GM21825 (cell line): ENCODE data around the gene PTF1A.

Source experiments
- ATAC-seq: cut with Tn5 transposase; IDR thresholded peaks from one replicate; pipeline ENCODE4 v1.9.1; 2021; ENCODE audit warnings: mild to moderate bottlenecking, moderate library complexity; ENCODE audit not compliant: unreplicated experiment

PTF1A gene

DNA sequence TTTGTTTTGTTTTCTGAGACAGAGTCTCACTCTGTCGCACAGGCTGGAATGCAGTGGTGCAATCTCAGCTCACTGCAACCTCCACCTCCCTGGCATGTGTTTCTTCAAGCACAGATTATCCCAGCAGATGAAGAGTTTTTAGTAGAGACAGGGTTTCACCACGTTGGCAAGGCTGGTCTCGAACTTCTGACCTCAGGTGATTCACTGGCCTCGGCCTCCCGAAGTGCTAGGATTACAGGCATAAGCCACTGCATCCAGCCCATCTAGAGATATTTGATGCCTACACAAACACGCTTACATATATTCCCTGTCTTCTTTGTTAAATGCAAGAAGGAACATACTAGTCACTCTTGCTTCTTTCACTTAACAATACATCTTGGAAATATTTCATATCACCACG is 5.9 kb upstream of the PTF1A start:
- no peak for ATAC-seq

DNA sequence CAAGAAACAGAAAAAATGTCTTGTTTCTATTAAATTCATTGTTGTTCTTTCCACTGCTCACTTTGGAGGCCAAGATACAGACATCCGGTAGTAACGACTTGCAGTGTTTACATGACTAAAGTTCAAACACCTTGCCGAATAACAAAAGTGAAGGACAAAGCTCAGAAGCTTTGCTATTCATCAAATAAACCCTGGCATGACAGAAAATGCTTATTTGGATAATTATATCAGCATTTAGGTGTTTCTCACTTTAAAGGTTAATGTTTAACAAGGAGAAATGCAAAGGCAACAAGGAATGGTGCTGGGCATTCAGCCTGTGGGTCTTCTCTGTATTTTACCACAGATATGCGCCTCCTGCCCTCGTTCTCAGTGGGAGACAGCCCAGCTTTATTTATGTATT is 5.4 kb upstream of the PTF1A start:
- ATAC-seq = no peak

DNA sequence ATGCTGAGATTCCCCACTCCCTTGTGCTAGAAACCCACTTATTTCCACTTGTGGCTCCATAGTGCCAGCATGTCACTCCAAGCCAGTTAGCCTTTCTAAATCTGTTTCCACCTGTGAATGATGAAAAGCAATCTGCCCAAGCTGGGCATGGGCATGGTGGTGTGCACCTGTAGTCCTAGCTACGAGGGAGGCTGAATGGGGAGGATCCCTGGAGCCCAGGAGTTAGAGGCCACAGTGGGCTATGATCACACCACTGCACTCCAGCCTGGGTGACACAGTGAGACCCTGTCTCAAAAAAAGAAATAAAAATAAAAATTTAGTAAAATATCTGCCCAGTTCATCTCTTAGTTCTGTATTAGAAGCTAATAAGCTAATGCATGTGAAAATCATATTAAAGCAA is 5.0 kb upstream of the PTF1A start:
- no peak for ATAC-seq

DNA sequence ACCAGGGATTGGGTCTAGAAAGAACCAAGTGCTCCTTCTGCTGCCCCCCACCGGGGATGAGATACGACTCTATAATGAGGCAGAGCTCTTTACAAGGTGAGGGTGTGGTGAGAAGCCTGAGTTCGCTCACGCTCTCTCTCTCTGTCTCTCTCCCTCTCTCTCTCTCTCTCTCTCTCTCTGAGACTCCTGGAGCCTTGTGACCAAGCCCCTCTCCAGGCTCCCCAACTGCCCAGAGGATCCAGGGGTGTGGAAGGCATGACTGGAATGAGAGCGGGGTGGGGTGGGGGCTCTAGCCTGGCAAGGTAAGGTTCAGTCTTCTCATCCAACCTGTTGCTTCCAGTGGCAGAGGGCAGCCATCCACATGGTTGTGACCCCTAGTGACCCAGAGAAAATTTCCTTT is 3.1 kb upstream of the PTF1A start:
- ATAC-seq = no peak

DNA sequence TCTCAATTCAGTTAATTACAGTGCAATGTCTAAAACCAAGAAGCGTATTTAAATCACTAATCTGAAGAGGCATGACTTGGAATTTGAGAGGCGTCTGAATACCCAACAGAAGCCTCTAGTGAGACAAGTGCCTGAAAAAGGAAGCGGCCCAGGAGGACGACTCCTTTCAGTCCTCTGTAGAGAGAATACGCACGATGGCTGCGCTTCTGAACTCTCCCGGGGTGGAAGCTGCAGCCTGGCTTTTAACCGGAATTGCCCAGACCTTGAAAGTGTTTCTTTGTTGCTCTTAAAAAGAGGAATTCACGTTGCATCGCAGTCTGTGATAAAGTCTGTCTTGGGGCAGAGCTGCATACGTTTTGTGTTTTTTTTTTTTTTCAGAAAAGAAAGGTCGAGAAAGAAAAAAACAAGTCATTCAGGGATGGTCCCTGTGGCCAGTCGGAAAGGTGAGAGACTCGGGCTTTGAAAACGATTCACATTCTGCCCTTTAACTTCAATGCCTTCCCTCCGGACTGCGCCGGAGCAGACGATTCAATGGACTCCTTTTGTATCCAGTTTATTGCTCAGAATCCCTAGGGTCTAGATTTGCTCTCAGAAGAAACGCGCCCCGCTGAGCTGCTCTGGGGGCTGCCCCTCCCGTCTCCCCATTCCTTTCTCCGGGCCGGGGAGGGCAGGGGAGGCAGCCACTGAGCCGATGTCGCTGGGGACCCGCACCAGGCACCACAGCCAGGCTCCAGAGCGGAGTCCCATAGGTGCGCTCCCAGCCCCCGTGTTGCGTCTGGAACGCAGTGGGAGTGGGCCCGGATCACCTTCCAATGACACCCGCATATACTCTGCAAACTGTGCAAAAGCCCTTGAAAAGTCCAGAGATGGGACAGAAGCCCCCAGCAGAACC is 994 bp upstream of the PTF1A start:
- no peak for ATAC-seq

DNA sequence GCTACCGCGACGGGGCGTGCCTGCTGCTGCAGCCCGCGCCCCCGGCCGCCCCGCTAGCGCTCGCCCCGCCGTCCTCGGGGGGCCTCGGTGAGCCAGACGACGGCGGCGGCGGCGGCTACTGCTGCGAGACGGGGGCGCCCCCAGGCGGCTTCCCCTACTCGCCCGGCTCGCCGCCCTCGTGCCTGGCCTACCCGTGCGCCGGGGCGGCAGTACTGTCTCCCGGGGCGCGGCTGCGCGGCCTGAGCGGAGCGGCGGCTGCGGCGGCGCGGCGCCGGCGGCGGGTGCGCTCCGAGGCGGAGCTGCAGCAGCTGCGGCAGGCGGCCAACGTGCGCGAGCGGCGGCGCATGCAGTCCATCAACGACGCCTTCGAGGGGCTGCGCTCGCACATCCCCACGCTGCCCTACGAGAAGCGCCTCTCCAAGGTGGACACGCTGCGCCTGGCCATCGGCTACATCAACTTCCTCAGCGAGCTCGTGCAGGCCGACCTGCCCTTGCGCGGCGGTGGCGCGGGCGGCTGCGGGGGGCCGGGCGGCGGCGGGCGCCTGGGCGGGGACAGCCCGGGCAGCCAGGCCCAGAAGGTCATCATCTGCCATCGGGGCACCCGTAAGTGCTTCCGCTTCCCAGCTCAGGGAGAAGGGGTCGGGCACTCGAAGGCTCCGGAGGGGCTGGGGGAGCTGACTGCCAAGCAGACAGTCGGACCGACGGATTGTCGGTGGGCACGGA is 761 bp downstream of the PTF1A start:
- no peak for ATAC-seq

DNA sequence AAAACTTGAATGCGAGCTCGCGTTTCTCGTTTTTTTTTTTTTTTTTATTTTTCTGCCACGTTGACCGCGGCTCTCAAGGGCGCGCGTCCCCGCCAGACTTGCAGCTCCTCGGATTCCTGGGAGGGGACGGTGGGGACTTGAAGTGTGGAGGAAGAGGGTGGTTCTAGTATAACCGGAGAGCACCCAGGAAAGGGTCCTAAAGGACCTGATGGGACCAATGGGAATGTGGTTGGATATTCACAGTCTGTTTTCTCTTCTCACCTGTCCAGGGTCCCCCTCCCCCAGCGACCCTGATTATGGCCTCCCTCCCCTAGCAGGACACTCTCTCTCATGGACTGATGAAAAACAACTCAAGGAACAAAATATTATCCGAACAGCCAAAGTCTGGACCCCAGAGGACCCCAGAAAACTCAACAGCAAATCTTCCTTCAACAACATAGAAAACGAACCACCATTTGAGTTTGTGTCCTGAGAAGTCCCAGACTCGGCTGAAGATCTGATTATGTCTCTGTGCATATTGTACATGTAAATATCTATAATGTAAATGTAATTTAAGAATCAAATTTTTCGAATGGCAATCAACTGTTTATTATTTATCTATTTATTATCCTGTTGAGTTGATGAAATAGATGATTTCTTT is 1.4 kb downstream of the PTF1A start:
- no peak for ATAC-seq

DNA sequence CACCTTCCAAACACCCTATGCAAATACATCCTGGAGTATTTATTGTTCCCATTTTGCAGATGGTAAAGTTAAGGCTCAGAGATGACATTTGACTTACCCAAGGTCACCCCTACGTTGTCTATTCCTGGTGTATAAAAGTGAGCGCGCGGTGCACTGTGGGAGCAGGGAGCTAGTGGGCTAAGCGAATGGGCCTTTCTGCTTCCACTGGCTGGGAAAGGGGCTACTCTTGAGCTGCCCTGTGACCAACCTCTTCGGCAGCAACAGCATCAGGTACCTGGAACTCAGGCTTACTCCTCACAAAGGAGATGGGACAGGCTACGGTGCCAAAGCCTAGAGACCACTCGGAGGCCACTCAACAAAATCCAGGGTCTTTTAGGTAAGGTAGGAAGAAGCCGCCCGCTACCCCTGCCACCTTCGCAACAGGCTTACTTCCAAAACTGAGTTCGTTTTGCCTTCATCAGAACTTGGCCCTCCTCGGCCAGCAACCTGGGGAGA is 2.4 kb downstream of the PTF1A start:
- ATAC-seq = no peak

DNA sequence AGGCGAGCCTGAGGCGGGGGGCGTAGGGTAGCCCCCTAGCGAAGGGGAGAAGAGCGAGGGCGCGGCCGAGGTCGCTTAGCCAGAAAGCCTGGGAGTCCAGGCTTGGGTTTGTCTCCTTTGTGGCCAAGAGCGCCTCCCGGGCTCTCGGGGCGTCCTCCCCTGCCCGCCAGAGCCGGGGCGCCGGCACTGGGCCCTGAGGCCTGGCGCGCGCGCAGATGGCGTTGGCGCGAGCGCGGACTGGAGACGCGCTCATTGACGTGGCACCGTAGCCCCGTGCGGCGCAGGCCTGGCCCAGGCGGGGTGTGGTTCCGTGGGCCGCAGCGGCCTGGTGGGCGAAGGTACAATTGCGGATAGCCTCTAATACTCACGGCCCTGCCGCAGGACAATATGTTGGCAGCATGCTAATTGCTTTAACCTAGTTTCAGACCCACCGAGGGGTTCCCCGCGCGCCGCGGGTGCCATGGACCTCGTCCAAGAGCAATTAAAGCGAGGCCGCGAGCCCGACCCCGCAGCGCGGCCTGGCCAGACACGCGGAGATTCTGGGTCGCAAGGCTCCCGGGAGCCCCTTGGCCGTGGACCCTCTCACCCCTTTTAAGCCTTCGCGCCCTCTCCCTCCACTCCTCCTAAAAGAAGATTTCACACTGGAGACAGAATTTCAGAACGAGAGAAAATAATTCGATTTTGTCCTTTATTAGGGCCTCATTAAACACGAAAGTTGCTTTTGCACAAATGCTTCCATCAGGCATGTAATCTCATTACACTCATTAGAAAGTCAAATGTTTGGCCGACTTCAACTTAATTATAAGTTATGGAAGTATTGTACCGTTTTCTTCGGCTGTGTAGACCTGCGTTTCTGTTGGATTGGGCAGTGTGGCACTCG is 3.1 kb downstream of the PTF1A start:
- no peak for ATAC-seq

DNA sequence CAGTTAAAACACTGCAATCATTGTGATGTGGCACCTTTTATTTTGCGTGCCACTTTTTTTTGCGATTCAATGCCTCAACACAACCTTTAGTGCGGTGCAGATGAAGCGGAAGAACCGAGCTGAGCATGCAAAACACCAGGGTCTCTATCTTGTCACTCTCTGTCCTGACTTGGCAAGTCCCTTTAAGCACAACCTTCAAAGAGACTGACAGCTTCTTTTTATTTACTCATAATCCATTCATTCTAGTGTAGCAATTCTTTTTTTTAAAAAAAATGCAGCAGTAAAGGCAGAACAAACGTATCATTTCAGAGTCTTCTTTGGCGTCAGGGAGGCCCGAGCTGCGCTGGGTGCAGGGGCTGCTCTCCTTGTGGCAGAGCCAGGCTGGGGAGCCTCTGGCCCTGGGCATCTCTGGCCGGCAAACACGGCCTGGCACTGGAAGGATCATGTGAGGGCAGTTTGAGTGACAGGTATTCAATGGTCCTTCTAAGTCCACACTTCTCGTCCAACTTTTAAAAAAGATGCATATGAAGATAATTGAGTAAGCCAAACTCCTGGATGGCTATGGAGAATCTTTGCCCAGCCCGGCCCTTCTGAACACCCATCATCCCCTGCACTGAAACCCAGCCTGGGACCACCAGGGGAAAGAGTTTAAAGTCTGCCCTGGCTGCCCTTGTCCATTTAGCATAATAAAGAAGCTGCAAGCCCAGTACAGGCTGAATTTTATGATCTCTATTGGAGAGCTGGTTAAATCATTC is 3.9 kb downstream of the PTF1A start:
- no peak for ATAC-seq

DNA sequence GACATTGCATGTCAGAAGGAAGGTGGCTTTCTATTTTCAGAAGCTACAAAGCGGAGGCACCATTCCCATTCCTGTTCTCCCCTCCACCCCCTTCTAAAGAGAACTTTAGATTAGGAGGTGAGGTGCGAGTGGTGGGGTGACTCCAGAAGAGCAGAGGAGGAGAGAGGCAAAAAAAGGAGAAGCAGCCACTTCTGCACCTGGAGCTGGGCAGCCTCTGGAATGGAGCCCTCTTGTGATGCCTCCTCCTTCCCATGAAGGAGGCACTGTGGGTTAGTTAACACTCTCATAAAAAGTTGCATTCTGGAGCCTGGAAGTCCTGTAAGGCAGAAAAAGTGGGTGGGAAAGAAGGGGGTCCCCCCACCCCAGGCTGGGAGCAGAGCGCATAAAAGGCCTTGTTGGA is 4.8 kb downstream of the PTF1A start:
- ATAC-seq = no peak

DNA sequence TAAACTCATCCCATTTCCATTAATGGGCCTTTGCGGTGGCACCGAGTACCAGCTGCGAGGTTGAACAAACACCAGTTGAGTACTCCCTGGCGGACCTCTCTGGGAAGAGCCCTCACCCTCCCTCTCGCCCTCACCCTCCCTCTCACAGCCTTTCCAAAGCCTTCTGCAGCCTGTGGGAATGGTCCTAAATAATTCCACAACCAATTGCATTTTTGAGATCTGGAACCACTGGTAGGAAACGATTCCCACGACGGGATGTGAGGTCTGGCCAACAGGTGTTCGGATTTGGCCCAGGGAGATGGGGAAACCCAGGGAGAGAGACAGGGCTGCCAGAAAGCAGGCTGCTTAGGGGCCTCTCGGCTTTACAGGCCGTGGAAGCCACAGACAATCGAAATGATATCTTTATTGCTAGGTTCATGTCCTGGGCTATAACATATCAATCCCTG is 5.3 kb downstream of the PTF1A start:
- ATAC-seq = no peak

DNA sequence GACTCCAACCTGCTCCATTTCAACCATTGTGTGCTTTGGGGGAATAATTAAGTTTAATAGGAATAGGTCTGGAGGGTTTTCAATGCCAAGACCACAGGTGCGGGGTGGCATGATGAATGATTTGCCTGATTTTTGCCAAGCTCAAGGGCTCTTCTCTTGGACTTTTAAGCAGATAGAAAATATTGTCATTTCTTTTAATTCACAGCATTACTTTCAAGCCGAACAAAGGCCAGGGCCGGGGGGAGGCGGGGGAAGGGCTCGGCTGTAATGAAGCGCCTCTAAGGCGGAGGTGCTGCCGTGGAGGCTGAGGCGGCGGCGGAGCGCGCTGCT is 6.5 kb downstream of the PTF1A start:
- no peak for ATAC-seq

DNA sequence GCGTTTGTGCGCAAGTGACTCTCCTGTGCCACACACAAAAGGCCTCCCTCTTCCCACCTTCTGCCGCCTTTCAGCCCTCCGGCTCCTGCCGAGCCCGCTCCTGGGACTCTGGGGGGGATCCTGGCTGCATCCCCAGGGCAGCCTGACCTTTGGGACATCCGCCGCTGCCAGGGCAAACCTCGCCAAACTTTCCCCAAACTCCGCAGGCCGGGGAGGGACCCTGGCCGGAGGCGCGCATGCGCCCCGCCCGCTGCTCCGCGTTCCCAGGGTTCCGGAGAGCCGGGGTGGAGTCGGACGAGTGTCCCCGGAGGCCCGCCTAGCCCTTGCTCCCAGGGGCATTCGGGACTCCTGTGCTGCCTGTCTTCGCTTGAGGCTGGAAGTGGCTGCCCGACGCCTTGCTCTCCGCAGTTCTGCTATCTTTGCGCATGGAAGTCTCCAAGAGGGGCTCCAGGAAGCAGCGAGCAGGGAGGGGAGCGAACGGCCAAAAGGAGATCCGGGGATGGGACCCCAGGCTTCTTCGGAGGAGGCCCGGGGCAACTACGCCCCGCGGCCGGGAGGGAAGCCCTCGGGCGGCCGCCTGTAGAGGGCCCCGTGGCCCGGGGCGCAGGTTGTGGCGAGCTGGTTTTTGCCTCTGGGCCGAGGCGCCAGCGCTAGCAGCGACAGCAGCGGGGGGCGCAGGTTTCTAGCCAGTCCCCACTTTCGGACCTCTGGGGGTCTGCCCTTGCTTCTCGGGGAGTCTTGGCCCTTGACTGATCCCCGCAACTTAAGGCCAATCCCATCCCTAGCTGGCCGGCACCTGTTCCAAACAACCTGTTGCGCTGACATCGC is 7.0 kb downstream of the PTF1A start:
- no peak for ATAC-seq

DNA sequence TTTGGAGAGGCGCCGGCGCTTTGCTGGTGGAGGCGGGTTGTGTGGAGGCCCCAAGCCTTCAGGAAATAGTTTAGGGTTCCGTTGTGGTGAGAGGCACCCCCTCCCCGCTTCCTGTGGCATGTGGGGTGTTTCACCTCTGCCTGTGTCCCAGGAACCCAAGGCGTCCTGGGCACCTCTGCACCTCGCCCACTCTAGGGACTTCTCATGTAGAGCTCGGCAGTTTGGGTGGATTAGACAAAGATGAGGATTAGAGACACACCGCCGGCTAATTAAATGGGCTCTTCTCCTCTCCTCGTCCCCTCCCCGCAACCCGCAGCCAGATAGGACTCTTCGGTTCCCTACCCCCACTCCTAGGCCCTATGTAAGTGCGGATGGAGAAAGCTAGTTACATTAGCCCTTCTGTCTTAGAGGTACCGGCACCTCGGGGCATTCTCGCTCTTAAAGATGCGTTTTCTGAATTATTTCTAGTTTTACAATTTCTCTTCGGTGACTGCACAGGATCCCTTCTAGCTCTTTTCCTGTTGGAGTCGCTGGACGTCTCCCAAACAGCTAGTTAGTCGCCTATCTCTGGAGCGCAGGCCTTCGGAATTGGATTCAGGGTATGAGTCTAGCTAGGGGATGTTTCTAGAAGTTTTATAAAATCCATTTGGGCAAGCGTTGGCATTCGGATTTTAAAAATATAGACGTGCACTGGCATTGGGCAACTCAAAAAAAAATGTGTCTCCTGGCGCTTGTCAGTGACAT is 7.8 kb downstream of the PTF1A start:
- no peak for ATAC-seq

DNA sequence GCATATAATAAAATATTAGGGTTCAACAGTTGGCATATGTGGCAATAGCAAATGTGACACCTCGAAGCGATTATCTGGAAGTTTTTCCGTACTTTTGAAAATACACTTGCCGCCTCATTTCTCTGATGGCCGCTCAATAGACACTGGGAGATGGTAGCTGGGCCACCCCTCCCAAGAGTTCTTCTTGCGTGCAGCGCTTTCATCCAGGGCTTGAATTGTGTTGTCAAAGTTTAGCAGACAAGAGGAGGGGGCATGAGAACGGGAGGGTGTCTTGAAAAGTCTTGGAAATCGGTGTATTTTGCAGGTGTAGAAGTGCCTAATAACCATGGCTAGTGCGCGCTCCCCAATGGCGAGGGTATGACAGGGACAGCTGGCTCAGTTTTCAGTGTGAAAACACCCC is 8.5 kb downstream of the PTF1A start:
- ATAC-seq = no peak

DNA sequence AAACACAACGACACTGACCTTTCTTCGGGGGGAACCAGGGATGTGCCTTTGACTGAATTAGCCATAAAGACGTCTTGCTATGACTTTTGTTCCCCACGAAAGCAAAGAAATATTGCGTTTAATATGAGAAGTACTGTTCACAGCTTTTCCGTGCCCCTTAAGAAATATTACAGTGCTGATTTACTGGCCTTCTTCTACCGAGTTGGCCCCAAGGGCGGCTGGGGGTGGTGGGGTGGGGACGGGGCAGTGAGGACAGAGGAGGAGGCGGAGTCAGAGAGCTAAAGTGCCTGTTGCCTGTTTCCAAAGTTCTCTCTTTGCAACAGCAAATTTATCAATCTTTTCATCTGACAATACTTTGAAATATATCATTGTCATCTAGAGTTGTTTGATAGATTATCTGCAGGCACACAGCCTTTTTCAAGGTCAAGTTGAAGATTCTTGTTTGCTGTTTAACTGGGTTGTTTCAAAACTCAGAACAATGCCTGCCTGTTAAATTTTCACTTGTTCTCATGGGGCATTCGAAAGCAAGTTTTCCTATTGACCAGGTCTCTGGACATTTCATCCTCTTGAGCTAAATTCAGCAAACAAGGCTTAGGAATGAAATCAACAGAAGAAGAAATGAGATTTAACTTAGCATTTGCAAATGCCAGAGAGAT is 9.0 kb downstream of the PTF1A start:
- ATAC-seq = no peak

DNA sequence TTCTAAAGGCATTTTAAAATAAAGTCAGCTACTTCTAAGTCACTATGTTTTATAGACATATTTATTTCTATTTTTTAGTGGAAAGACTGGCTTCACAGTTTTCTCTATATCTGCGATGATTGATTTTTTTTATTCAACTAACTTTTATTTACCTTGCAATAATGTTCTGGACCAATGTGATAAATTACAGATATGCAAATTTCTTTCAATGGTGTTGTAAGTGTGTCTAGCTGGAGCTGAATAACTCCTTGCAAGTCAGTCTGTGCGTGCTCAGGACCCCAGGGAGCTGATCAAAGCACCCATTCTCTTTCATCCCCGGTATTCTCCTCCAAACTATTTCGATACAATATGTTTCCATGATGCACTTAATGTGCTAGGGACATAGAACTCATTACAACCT is 9.7 kb downstream of the PTF1A start:
- no peak for ATAC-seq
